IPS-NIHi11 (cell line): Measurements from ENCODE around the gene RFX2.
"Not testable (repeated sequence)": the region's sequence is repeated elsewhere in the genome, so short reads cannot be mapped to it uniquely, and the experiment has no call there.

Source experiments
- DNase-seq: peaks from one replicate; pipeline ENCODE4 v3.0.0; 2012; ENCODE audit warnings: mixed read lengths, low spot score

RFX2 gene

GRCh38 chr19:6038634-6039405, 71.5 kb downstream of the RFX2 start:
- DNase-seq, result no peak

GRCh38 chr19:6035026-6035425, 75.3 kb downstream of the RFX2 start:
- DNase-seq, result no peak

- no peak for DNase-seq
Measured at GRCh38 chr19:6034512-6034911, 75.8 kb downstream of the RFX2 start.

DNA sequence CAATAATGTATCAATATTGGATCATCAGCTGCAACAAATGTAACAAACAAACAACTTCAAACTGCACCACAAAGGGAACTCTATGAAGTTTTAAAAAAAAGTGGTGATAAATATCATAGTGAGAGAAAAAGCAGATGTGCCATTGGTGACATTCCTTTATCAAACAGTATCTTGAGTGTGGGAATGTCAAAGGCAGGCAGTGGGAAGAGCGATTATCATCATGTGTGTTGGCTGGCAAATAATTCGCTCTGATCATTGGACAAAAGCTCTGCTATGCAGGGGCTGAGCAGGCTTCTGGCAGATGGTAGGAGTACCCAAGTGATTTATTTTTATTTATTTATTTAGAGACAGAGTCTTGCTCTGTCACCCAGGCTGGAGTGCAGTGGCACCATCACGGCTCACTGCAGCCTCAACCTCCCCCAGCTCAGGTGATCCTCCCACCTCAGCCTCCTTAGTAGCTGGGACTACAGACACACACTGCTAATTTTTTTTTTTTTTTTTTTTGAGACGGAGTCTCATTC, 76.5 kb downstream of the RFX2 start:
- DNase-seq, result no peak

GRCh38 chr19:6032827-6033226, 77.5 kb downstream of the RFX2 start:
- no peak for DNase-seq

GRCh38 chr19:6032381-6032780, 77.9 kb downstream of the RFX2 start:
- DNase-seq, result no peak

DNA sequence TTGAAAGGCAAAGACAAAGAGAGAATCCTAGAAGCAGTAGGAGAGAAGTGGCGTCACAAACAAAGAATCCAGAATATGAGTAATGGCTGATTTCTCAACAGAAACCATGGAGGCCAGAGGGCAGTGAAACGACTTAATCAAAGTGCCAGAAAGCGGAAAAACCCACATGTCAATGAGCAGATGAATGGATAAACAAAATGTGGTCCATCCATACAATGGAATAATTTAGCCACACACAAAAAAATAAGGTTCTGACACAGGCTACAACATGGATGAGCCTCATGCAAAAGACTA, 80.1 kb downstream of the RFX2 start:
- no peak for DNase-seq

DNA sequence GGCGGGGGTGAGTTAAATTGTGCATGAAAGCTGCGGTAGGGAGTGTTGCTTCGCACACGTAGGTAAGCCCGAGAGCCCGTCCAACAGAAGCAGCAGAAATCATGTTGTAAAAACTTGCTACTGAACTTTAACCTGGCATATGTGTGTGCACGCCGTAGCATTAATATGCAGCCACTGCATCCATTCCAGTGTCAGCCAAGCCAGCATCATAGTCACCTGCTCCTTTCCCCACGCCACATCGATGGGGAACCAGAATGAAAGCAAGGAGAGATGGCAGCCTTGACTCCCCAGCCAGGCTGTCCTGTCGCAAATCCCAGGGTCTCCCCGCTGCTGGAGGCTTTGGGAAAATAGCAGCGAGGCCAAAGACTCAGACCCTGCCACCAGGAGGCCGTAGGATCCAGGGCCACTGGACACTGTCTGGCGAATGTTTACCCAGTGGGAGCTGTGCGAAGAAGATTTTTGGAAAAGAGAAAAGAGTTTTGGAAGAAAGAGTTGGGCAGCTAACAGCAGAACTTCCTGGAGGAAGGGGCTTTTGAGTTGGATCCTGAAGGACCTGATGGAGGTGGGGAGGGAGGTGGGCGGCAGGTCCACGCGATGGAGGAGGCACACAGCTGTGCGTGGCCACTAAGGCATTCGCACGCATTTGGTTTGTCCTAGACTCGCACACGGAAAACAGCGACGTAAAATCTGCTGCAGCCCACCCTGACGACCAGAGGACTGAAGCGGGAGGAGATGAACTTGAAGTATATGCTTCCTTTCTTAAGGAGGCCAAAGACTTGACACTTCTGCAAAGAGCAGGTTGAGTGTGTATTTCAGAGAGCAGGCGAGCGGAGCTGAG, 83.7 kb downstream of the RFX2 start:
- no peak for DNase-seq

- not testable (repeated sequence) for DNase-seq
Measured at GRCh38 chr19:6024756-6025155, 85.5 kb downstream of the RFX2 start.

GRCh38 chr19:6023936-6024335, 86.4 kb downstream of the RFX2 start:
- DNase-seq, result no peak

DNA sequence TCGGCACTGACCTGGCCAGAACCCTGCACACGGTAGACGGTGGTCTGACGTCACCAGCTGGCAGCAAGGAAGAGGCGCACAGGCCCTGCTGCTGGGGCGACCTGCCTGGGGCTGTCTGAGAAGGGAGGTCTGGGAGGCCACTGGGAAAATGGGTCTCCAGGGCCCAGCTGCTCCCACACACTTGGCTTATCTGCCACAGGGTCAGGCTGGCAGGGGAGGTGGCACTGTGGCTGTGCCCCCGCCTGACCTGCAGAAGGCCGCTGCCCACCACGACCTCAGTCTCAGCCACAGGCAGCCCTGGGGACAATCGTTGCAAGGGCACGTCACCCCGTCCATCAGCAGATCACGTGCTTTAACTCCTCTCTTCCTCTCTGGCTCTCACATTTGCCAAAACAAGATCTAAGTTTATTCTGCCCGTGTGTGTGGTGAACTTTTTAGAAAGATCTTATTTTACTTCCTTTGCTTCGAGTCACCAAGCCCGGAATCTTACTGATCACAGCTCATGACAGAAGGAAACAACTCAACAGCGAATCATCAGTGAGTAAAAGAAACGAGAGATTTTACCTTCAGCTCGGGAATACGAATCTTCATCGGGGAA, 87.1 kb downstream of the RFX2 start:
- DNase-seq, result no peak

- DNase-seq, result no peak
Measured at GRCh38 chr19:6022570-6023064, 87.7 kb downstream of the RFX2 start.

- DNase-seq, result peak; percentile 93
Measured at GRCh38 chr19:6021878-6022569, 88.3 kb downstream of the RFX2 start.

DNA sequence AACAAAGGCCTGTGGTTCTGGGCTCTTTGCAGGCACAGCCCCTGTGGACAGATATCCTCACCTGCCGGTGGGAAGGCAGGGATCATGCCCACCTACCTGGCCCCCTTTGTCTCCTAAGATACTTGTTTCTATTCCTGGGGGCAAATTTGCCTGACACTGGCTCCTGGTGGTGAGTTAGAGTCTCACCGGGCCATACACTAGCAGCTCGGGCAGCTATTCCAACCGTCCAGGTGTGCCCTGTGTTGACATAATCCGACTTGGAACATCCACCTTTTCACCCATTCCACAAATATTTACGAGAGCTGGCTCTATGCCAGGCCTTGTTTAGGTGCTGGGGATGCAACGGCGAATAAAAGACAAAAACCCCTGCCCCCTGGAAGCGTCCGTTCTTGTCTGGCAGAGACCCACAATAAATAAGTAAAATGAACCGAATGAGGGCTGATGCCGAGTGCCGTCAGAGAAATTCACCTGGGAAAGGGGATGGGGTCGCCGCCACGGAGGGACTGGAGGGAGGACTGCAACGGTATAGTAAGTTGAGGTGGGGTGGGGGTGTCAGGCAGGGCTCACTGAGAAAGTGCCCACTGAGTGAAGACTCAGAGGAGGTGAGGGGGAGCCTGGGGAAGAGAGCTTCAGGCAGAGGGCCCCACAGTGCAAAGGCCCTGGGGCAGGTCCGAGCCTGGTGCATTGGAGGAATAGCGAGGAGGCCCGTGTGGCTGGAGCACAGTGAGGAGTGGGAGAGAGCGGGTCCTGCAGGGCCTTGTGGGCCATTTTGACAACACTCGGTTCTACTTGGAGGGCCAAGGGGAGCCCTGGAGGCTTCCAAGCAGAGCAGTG, 89.1 kb downstream of the RFX2 start:
- no peak for DNase-seq

GRCh38 chr19:6020166-6020882, 90.0 kb downstream of the RFX2 start:
- no peak for DNase-seq

GRCh38 chr19:6018786-6019185, 91.5 kb downstream of the RFX2 start:
- peak; percentile 88 for DNase-seq

- no peak for DNase-seq
Measured at GRCh38 chr19:6017576-6017975, 92.7 kb downstream of the RFX2 start.

DNA sequence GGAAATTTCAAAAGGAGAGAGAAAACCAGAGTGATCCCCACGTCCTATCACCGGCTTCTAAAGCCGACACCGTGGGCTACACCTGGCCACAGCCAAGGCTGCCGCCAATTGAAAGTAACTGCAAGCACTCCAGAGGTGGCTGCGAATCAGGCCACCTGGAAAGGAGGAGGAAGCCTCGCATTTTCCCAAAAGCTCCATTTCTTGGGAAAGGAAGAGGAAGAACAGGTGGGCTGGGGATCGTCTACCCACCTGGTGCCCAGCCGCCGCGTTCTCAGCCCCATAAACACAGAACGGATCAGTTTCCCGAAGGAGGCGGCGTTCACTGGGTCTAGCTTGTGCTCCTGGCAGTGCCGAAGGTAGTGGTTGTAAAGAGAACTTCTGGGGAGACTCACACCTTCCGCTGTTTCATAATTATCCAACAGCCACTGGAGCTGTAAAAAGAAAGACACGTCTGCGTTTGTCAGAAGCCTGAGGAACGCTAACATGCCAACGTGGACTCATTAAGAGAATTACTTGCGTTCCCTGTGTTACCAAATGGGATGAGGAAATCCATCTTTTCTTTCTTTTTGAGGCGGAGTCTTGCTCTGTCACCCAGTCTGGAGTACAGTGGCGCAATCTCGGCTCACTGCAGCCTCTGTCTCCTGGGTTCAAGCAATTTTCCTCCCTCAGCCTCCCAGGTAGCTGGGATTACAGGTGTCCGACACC, 94.3 kb downstream of the RFX2 start:
- no peak for DNase-seq

DNA sequence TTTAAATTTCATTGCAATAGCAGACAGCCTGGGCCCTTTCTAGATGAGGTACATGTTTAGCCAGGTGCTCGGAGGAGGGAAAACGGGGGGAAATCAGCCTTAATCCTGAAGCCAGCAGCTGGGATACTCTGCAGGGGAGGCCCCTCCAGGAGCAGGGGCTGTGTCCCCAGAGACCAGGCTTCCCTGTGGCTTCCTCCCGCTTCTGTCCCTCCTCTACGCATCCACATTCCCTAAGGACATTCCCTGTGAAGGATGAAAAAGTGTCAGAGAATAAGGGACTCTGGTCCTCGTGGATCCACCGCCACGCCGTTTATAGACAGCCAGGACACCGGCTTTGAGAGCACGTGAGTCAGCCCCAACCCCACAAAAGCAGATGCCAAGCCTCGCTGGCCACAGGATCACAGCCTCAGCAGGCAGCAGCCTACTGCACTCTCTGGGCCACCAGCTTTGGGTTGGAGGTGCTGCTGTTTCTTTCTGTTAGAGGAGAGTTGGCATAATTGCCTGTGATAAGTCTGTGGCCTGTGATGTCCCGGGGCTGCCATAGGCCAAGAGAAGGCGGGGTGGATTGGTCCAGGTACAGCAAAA, 95.7 kb downstream of the RFX2 start:
- DNase-seq, result no peak
